RWPE1 (cell line): ENCODE data around the gene TCAF2.
"Not testable (repeated sequence)": the region's sequence is repeated elsewhere in the genome, so short reads cannot be mapped to it uniquely, and the experiment has no call there.

Source experiments
- CTCF ChIA-PET: fragments of 350-600 bp; sonication (Branson Sonifier 250); formaldehyde crosslinking; extraction: SDS; loops from one replicate; lab custom pipeline; 2021; lab: Yijun Ruan, JAX
- POLR2A ChIA-PET: fragments of 400-600 bp; formaldehyde crosslinking; extraction: SDS; loops from one replicate; lab custom pipeline; 2020; ENCODE audit warnings: antibody characterized with exemption; ENCODE audit not compliant: low non-redundant PET; lab: Yijun Ruan, JAX
- DNase-seq: peaks from one replicate; pipeline ENCODE4 v3.0.0; 2012; ENCODE audit warnings: low spot score
- H3K27ac ChIP-seq: fragments of 450-650 bp; 2 replicates; pipeline ENCODE4 v1.5.1; 2017

The TCAF2 gene

GRCh38 chr7:143640528-143641189, 19.9 kb downstream of the TCAF2 start:
- CTCF ChIA-PET, H3K27ac ChIP-seq, POLR2A ChIA-PET, DNase-seq: not testable (repeated sequence)

- CTCF ChIA-PET, POLR2A ChIA-PET, DNase-seq, H3K27ac ChIP-seq: not testable (repeated sequence)
These were observed 25.8 kb downstream of the TCAF2 start for GRCh38 chr7:143646598-143646997.

GRCh38 chr7:143649902-143650301, 29.1 kb downstream of the TCAF2 start:
- POLR2A ChIA-PET, DNase-seq, H3K27ac ChIP-seq, CTCF ChIA-PET: not testable (repeated sequence)

GRCh38 chr7:143650447-143650846, 29.7 kb downstream of the TCAF2 start:
- CTCF ChIA-PET, H3K27ac ChIP-seq, POLR2A ChIA-PET, DNase-seq: not testable (repeated sequence)
